Spleen (tissue), 11 donors: Measurements from ENCODE around the gene SORCS2. TPM values are rescaled to one million over a fixed set of nuclear protein-coding genes. Genes with fewer than 3 reads are reported as not detected.

Source experiments
- DNase-seq: peaks from one replicate; pipeline ENCODE4 v3.0.0-alpha.2; 2020
- H3K27ac ChIP-seq, 8 donors: fragments of 200-600 bp; sonication (generic) in 7 of 8; 1 replicate in 4 of 8; 2 replicates in 4 of 8; pipeline versions ENCODE4 v1.5.0 to v1.8.0; 2016 to 2021; ENCODE audit warnings: inconsistent platforms in 4 of 8, mild to moderate bottlenecking in 4 of 8, moderate library complexity in 1 of 8
- H3K27me3 ChIP-seq, 7 donors: fragments of 200-600 bp; sonication (generic) in 6 of 7; replicated peaks in 1 of 7; 1 replicate in 4 of 7; 2 replicates in 3 of 7; pipeline versions ENCODE4 v1.5.0 to v1.8.0; 2016 to 2021; ENCODE audit warnings: inconsistent platforms in 3 of 7, mild to moderate bottlenecking in 1 of 7
- H3K36me3 ChIP-seq, 6 donors: fragments of 200-600 bp; sonication (generic) in 5 of 6; 1 replicate in 4 of 6; 2 replicates in 2 of 6; pipeline versions ENCODE4 v1.5.0 to v1.8.0; 2016 to 2021; ENCODE audit warnings: inconsistent platforms in 2 of 6
- H3K4me1 ChIP-seq, 6 donors: fragments of 200-600 bp; sonication (generic) in 5 of 6; 1 replicate in 3 of 6; 2 replicates in 3 of 6; pipeline versions ENCODE4 v1.5.0 to v1.8.0; 2016 to 2021; ENCODE audit warnings: inconsistent platforms in 3 of 6
- H3K4me3 ChIP-seq, 8 donors: fragments of 200-600 bp; sonication (generic) in 7 of 8; 1 replicate in 4 of 8; 2 replicates in 4 of 8; pipeline versions ENCODE4 v1.5.0 to v1.8.0; 2016 to 2021; ENCODE audit warnings: inconsistent platforms in 4 of 8, mild to moderate bottlenecking in 4 of 8, moderate library complexity in 2 of 8
- H3K9me3 ChIP-seq, 8 donors: fragments of 200-600 bp; sonication (generic) in 7 of 8; 1 replicate in 4 of 8; 2 replicates in 4 of 8; pipeline versions ENCODE4 v1.5.0 to v1.8.0; 2016 to 2021; ENCODE audit warnings: inconsistent platforms in 4 of 8
- CTCF ChIP-seq, 11 experiments: fragments of 200-600 bp in 7 of 11; fragments of 450-650 bp in 4 of 11; sonication (generic) in 4 of 11; IDR thresholded peaks in 8 of 11; conservative IDR thresholded peaks in 3 of 11; 1 replicate in 7 of 11; 2 replicates in 4 of 11; pipeline versions ENCODE4 v1.4.0 to v1.8.0; 2016 to 2021; ENCODE audit warnings: antibody characterized with exemption in 11 of 11, inconsistent platforms in 4 of 11, mild to moderate bottlenecking in 1 of 11
- POLR2A ChIP-seq, 3 donors: fragments of 450-650 bp; IDR thresholded peaks; one replicate each; pipeline ENCODE4 v1.5.1; 2017; ENCODE audit warnings: antibody characterized with exemption in 3 of 3, mild to moderate bottlenecking in 1 of 3
- POLR2AphosphoS5 ChIP-seq, 3 donors: sonication (generic); formaldehyde crosslinking; IDR thresholded peaks; one replicate each; pipeline ENCODE4 v1.5.1; 2017; ENCODE audit warnings: antibody characterized with exemption in 3 of 3
- WGBS, 5 donors: extraction: QIAGEN DNeasy Blood & Tissue Kit in 3 of 5; methylation state at CpG; one replicate each; pipeline versions ENCODE4 v1.1.5 to v1.1.7; 2013 to 2018; 5-methylcytosine and 5-hydroxymethylcytosine counted together
- intact Hi-C: fragments of 100-400 bp; cut with DNase I; formaldehyde crosslinking; loops from one replicate; pipeline ENCODE4 v1.15.0; 2023; ENCODE audit warnings: low total_unique reads
- polyA plus RNA-seq, 3 donors: library from polyadenylated mRNA; stranded (reverse); fragments of 200-250 nt; gene quantifications; one replicate each; pipeline ENCODE4 v1.2.1, GENCODE V29; 2013
- total RNA-seq, 7 donors: library from RNA; depleted of rRNA in 3 of 7; stranded (reverse); fragments of >200 nt in 3 of 7; fragmentation: NEBNext Ultra II Directional in 4 of 7; extraction: Animal tissue kit (Norgen Biotek cat#: 25700) in 4 of 7; gene quantifications; one replicate each; pipeline versions ENCODE4 v1.1.0 to v1.2.1, GENCODE V29; 2016 to 2021
- donor health status: healthy with polysubstance abuse.
- donor health status: DM: no; HTN: no; CAD: no; lungs with moderate emphysema.
- donor health status: DM: no; HTN: no; CAD: no.
- donor health status: Bipolar disorder and iron deficiency.
- donor health status: healthy.
- donor health status: DM: no; HTN: no; CAD: no.
- donor health status: DM: yes; HTN: yes; CAD: no.

SORCS2 gene
- total and polyA plus RNA-seq, 10 donors: 0.33 to 1.6 (median 0.60) TPM

GRCh38 chr4:7234355-7235029 is 42.2 kb downstream of the SORCS2 start:
- Histone ChIP-seq H3K4me3 (no peak overlapping the region), H3K27me3 (peaks cover 0 to 84% (median 15%) of the 10 kb centered on the region in 7 donors), H3K9me3 (peaks cover 0 to 21% (median 12%) of the 10 kb centered on the region in 8 donors), H3K36me3 (no peaks in the 10 kb centered on the region), H3K27ac (no peak overlapping the region), H3K4me1 (peaks cover 0 to 6% (median 0%) of the 10 kb centered on the region in 6 donors)
- 50 to 76% (median 70%) methylated on average over 12 to 14 of the region's 14 CpGs for WGBS, 5 donors
- peak; percentile 14 to 56 (median 36) for TF ChIP-seq POLR2AphosphoS5 (IDR thresholded peaks at IDR 0.05)
- TF ChIP-seq POLR2A (IDR thresholded peaks at IDR 0.05): no peak
- DNase-seq: no peak
- intact Hi-C loops: no loop called here

DNA sequence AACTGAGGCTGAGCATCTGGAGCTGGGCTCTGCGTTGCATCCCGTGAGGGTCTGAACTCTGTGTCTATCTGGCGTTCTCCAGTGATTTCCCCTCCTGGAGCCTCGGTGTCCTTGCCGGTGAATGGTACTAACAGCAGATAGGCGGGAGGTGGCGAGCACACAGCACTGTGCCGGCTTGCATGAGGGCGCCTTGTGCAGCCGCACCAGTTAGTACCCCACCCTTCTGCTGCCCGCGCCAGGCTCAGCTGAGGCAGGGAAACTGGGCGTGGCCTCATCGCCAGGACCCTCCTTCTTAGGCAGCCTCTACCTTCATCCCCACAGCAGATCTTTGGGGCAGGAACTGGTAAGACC is 42.7 kb downstream of the SORCS2 start:
- Histone ChIP-seq H3K4me1 (peaks cover 0 to 6% (median 0%) of the 10 kb centered on the region in 6 donors), H3K36me3 (no peaks in the 10 kb centered on the region), H3K9me3 (peaks cover 0 to 23% (median 12%) of the 10 kb centered on the region in 8 donors), H3K27ac (no peak overlapping the region), H3K27me3 (peaks cover 0 to 88% (median 15%) of the 10 kb centered on the region in 7 donors), H3K4me3 (no peak overlapping the region)
- intact Hi-C loops: no loop called here
- 85 to 94% (median 92%) methylated on average over 9 to 14 of the region's 14 CpGs for WGBS, 5 donors
- TF ChIP-seq POLR2A (IDR thresholded peaks at IDR 0.05) (no peak), CTCF (IDR thresholded peaks at IDR 0.05 in 8 of 11, conservative IDR thresholded peaks at IDR 0.05 in 3 of 11) (no peak), POLR2AphosphoS5 (IDR thresholded peaks at IDR 0.05) (no peak)
- DNase-seq: no peak

DNA sequence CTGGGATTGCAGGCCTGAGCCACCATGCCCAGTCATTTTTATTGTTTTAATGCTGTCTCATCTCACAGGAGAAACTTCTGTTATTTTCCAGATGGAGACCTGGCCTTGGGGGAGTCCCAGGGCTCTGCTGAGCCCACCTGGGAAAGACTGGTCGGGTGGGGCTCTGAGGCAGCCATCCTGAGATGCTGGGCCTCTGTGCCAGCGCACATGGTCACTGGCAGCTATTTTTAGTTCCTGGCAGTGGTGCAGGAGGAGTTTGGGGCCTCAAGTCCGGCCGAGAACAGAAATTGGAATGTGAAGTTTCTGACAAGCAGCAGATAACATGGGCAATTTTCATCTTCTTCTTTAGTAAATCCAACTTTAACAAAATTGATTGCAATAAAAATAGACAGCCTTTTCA is 44.5 kb downstream of the SORCS2 start:
- TF ChIP-seq POLR2AphosphoS5 (IDR thresholded peaks at IDR 0.05) (no peak), CTCF (IDR thresholded peaks at IDR 0.05 in 8 of 11, conservative IDR thresholded peaks at IDR 0.05 in 3 of 11) (no peak), POLR2A (IDR thresholded peaks at IDR 0.05) (no peak)
- DNase-seq: no peak
- peaks cover 0 to 6% (median 0%) of the 10 kb centered on the region in 6 donors for H3K4me1 ChIP-seq
- H3K27ac ChIP-seq: no peak overlapping the region
- H3K36me3 ChIP-seq: no peaks in the 10 kb centered on the region
- WGBS, 5 donors: 53 to 80% (median 64%) methylated on average over 4 of the region's 4 CpGs
- intact Hi-C loops: no loop called here
- H3K27me3 ChIP-seq: peaks cover 0 to 93% (median 15%) of the 10 kb centered on the region in 7 donors
- H3K4me3 ChIP-seq: no peak overlapping the region
- peaks cover 0 to 18% (median 12%) of the 10 kb centered on the region in 8 donors for H3K9me3 ChIP-seq

DNA sequence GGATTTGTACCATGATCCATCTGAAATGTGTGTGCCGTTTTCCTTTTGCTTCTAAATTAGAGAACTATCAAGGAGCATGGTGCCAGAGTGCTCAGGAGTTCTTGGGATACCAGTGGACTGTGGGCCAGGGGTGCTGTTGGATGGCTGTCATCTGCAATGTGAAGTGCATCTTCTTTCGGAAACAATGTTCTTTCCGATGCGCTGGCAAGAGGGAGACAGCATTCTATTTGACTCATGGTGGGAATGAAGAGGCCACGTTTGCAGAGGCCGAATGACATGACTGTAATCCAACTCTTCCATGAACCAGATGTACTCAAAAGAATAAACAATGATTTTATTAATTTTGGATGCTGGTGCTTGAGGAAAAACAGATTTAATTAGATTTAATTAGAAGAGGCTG is 45.5 kb downstream of the SORCS2 start:
- intact Hi-C loops: no loop called here
- no peaks in the 10 kb centered on the region for H3K36me3 ChIP-seq
- no peak for DNase-seq
- WGBS, 5 donors: 88 to 96% (median 90%) methylated on average over 6 of the region's 6 CpGs
- no peak overlapping the region for H3K4me3 ChIP-seq
- H3K4me1 ChIP-seq: peaks cover 0 to 6% (median 0%) of the 10 kb centered on the region in 6 donors
- peaks cover 0 to 18% (median 12%) of the 10 kb centered on the region in 8 donors for H3K9me3 ChIP-seq
- peaks cover 0 to 91% (median 6%) of the 10 kb centered on the region in 7 donors for H3K27me3 ChIP-seq
- H3K27ac ChIP-seq: no peak overlapping the region
- TF ChIP-seq CTCF (IDR thresholded peaks at IDR 0.05 in 8 of 11, conservative IDR thresholded peaks at IDR 0.05 in 3 of 11): no peak
- TF ChIP-seq POLR2AphosphoS5 (IDR thresholded peaks at IDR 0.05): no peak
- no peak for TF ChIP-seq POLR2A (IDR thresholded peaks at IDR 0.05)
